HG03354 (cell line): ENCODE measurements around the gene UBFD1.
"Not testable (repeated sequence)": the region's sequence is repeated elsewhere in the genome, so short reads cannot be mapped to it uniquely, and the experiment has no call there.

ENCODE experiments used
- ATAC-seq: cut with Tn5 transposase; IDR thresholded peaks from one replicate; pipeline ENCODE4 v1.9.1; 2021; ENCODE audit warnings: mild to moderate bottlenecking; ENCODE audit not compliant: unreplicated experiment, poor library complexity, severe bottlenecking

UBFD1 gene

GRCh38 chr16:23563186-23563585, 5.7 kb downstream of the UBFD1 start:
- ATAC-seq = no peak

- no peak for ATAC-seq
Observed at GRCh38 chr16:23564575-23565363, 7.2 kb downstream of the UBFD1 start.

GRCh38 chr16:23566724-23567123, 9.2 kb downstream of the UBFD1 start:
- ATAC-seq = no peak

GRCh38 chr16:23567602-23568001, 10.1 kb downstream of the UBFD1 start:
- no peak for ATAC-seq

- ATAC-seq = no peak
Observed at GRCh38 chr16:23570992-23571632, 13.6 kb downstream of the UBFD1 start.

- ATAC-seq = no peak
Observed at GRCh38 chr16:23571895-23572294, 14.4 kb downstream of the UBFD1 start.

GRCh38 chr16:23572394-23572793, 14.9 kb downstream of the UBFD1 start:
- ATAC-seq = no peak

- no peak for ATAC-seq
Observed at GRCh38 chr16:23573817-23574216, 16.3 kb downstream of the UBFD1 start.

- ATAC-seq = no peak
Observed at GRCh38 chr16:23575834-23576233, 18.3 kb downstream of the UBFD1 start.

GRCh38 chr16:23577493-23577892, 20.0 kb downstream of the UBFD1 start:
- ATAC-seq = no peak

- no peak for ATAC-seq
Observed at GRCh38 chr16:23578101-23578830, 20.7 kb downstream of the UBFD1 start.

- no peak for ATAC-seq
Observed at GRCh38 chr16:23579371-23579770, 21.8 kb downstream of the UBFD1 start.

GRCh38 chr16:23580391-23580790, 22.9 kb downstream of the UBFD1 start:
- no peak for ATAC-seq

GRCh38 chr16:23581764-23582163, 24.2 kb downstream of the UBFD1 start:
- no peak for ATAC-seq

GRCh38 chr16:23583271-23583670, 25.7 kb downstream of the UBFD1 start:
- ATAC-seq = not testable (repeated sequence)

GRCh38 chr16:23584186-23585076, 26.9 kb downstream of the UBFD1 start:
- ATAC-seq = no peak

- ATAC-seq = no peak
Observed at GRCh38 chr16:23587726-23588125, 30.2 kb downstream of the UBFD1 start.

GRCh38 chr16:23590181-23590580, 32.7 kb downstream of the UBFD1 start:
- ATAC-seq = no peak

GRCh38 chr16:23594186-23594585, 36.7 kb downstream of the UBFD1 start:
- ATAC-seq = no peak
